GM21381 (cell line): ENCODE data around the gene MYLIP.

ENCODE experiments used
- ATAC-seq: cut with Tn5 transposase; IDR thresholded peaks from one replicate; pipeline ENCODE4 v1.9.1; 2021; ENCODE audit warnings: mild to moderate bottlenecking, moderate library complexity; ENCODE audit not compliant: unreplicated experiment

MYLIP gene

DNA sequence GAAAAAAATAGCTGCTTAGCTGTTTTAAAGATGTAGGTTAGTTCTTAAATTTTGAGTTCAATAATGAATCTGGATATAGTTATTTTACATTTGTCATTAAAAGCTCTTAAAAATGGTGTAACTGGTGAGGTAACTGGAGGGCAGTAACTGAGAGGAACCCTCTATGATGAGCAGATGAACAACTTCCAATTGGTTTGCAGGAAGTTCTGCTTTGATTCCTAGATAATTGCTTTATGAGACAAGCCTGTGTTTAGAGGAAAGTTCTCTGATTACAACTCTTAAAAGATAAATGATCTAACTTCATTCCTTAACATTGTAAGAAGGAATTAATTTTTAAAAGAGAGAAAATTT, 8.5 kb downstream of the MYLIP start:
- no peak for ATAC-seq

DNA sequence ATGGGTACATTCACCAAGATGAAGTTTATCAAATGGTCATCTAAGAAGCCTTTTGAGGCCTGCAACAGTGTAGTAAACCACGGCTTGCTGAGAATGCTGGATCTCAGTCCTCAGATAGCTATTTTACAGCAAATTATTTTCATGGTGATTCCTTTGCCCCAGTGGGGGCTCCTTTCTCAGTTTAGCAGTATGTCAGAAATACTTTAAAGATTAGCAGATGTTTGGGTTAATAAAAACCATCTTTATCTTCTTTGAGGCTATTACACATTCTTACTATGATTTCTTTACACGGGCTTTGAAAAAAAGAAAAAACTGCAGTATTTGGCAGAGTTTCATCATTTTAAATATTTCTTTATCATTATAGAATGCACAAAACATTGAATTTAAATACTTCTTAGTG, 10.7 kb downstream of the MYLIP start:
- no peak for ATAC-seq

DNA sequence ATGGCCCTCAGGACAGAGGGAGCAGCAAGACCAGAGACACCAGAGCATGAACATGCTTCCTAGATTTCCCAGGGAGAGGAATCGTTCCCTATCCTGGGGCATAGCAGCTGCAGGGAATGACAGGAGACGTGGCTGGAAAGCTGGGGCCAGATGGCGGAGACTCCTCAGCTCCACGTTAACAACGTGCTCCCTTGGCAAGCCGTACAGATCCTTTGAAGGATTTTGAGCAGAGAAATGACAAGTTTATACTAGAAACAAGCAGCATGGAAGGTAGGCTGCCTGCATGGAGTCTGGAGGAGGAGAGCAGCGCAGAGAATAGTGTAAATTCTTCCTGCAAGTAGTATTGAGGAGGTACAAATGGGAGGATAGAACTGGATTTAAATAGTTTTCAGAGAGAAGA, 11.7 kb downstream of the MYLIP start:
- ATAC-seq = no peak

DNA sequence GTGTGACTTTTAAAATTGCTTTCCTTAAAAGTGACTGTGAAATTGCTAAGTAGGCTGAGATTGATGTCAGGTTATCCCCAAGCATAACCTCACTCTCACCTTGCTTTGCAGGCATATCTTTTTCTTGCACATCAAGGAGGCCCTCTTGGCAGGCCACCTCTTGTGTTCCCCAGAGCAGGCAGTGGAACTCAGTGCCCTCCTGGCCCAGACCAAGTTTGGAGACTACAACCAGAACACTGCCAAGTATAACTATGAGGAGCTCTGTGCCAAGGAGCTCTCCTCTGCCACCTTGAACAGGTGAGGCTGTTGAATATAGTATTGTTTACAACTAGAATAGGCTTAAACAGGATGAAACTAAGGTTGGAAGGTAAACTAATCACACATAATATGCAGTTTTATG, 12.6 kb downstream of the MYLIP start:
- ATAC-seq = no peak

DNA sequence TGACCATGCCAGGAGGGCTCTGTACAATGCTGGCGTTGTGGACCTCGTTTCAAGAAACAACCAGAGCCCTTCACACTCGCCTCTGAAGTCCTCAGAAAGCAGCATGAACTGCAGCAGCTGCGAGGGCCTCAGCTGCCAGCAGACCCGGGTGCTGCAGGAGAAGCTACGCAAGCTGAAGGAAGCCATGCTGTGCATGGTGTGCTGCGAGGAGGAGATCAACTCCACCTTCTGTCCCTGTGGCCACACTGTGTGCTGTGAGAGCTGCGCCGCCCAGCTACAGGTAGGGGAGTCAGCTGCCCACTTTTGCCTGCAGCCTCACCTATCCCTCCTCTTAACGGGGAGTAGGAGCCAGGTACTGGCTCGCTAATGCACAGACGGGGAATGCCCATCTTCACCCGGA, 16.2 kb downstream of the MYLIP start:
- no peak for ATAC-seq

DNA sequence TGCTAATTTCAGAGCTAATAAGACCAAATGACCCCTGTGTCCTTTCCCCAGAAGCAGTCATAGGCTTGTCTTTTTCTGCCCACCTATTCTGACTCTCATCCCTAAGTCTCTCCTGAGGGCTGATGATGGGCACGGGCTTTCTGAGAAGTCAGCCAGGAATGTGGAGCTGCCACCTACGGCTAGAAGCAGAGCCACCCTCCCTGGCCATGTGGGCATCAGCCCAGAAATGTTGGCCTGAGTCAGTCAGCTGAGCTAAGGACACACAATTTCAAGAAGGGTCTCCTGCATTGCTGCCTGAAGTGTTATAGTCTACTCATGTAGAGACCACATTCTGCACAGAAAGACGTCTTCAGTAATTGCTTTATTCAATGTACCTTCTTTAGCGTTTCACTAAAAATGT, 17.1 kb downstream of the MYLIP start:
- ATAC-seq = no peak

DNA sequence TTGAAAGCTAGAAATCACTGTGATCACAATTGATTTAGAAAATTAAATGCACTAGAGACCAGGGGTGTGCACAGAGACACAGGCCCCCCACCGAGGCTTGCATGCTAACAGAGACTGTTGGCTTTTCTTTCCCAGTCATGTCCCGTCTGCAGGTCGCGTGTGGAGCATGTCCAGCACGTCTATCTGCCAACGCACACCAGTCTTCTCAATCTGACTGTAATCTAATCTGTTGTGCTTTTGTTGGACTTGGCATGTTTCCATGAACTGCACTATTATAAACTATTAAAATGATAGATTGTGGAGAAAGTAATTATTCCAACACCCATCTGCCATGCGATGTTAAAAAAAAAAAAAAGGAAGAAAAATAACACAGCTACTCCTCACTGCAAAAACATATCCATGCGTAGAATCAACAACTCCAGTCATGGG, 17.7 kb downstream of the MYLIP start:
- no peak for ATAC-seq

DNA sequence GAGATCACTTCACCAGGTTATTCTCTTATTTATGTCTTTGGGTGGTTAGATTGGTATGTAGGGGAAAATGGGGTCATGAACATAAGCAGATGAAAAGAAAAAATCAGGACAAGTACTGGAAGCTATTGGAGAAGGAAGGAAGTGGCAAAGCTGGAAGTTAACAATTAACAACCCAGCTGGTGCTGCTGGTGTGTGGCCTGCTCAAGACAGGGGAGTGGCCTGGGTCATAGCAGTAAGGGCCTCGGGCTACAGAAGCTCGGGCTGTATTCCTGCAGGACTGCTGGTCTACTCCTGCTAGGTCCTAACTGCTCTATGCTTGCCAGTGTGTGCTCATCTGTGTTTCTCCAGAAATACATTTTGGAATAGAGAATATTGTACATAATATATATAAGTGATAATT, 19.6 kb downstream of the MYLIP start:
- ATAC-seq = no peak

DNA sequence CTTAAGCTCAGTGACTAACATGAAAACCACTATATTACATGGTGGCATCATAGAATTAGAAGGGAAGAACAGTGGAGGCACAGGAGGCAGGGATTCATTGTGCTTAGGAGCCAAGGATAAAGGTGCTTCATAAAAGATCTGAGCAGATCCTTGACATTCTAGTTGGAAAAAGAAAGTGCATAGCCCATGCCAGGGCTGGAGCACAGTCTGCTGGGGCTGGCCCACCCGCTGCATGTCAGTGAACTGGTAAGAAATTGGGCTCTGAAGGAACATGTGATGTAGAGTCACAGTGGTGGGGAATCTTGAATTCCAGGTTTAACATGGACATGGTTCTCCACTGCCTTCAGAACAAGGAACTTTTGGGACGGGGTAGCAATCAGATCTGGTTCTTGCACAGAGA, 20.4 kb downstream of the MYLIP start:
- no peak for ATAC-seq

DNA sequence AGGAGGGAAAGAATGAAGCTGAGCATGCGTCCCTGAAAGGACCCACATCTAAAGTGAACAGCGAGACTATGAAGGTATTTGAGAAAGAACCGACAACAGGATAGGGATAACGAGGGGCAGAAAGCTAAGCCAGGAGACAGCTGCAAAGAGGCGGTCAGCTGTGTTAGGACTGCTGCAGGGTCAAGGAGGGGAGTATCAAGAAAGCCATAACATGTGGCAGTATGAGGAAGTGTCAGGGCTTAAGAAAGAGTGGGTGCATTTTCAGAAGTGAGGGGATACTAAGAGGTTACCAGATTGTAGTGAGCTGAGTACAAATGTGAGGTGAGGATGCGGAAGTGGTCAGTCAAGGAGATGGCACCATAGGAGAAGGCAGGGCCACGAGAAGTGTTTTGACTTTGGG, 21.2 kb downstream of the MYLIP start:
- ATAC-seq = no peak

DNA sequence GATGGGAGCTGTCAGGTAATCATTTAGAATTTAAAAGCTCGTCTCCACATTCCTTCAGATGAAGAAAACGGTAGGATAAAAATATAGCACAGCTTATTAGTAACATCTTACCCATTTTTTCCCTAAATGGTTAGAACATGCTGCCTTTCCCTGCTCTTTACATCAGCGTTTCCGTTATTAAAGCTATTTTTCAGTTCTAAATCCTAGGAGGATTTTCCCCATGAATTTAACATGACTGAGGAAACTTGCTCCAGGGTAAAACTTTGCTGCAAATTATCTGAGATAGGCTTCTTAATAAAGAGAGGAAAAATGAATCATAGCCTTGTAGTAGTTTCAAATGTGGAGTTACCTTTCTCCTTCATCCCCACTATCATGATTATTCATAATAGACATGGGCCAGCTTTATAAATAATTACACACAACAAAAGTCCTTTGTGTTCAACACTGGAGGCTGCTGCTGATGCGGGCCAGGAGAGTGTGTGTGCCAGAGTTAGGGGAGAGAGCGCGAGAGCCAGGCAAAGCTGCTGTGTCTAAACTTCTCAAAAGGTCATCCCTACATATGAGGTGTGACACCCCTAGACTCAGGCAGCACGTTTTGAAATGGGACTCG, 24.4 kb downstream of the MYLIP start:
- ATAC-seq = no peak

DNA sequence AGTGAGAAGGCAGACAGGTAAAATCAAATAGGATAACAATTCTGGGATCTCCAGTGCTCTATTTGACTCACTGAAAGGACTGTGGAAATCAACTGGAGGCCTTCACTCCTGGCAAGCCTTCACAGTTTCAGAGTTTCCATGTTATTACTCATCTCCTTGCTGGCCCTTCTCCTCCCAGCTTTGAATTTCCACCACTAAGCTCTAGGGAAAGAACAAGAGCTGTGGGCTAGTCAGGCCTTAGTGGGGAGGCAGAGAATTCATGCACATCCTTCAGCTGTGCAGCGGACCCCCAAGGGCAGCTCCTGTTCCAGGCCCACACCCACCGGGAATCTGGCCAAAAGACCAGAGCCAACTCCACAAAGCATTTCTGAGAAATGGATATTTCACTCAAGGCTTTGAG, 26.0 kb downstream of the MYLIP start:
- ATAC-seq = no peak

DNA sequence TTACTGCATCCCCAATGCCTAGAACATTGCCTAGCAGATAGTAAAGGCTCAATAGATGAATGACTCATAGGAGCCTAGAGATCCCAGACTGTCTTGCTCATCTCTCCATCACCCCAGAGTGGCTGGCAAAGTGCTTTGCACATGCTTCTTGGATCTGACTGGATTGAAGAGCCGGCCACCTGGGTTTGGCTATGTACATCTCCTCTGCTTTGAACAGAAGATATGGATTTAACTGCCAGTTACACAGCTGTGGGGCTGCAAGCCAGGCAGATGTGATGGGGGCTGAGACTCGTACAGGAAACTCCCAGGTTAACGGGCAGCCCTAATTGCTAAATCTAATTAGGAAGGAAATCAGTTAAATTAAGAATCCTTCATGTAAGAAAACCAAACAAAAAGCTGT, 28.6 kb downstream of the MYLIP start:
- ATAC-seq = no peak

DNA sequence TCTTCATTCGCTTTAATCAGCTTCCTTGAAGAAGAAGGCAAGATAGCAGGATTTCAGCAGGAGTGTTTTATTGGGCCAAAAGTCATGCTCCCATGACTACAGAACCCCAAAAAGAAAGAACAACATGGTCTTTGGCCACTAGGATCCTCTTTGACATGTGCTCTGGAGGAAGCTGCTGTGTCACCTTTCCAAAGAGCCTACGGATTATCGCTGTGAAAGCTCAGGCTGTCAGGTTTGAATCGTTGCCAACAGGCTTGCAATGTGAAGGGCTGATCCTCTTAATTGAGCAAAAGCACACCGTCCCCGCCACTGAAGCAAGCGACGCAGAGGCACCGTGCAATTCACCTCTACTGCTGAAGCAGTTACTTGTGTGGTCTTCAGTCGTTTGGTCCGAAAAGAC, 29.0 kb downstream of the MYLIP start:
- no peak for ATAC-seq

DNA sequence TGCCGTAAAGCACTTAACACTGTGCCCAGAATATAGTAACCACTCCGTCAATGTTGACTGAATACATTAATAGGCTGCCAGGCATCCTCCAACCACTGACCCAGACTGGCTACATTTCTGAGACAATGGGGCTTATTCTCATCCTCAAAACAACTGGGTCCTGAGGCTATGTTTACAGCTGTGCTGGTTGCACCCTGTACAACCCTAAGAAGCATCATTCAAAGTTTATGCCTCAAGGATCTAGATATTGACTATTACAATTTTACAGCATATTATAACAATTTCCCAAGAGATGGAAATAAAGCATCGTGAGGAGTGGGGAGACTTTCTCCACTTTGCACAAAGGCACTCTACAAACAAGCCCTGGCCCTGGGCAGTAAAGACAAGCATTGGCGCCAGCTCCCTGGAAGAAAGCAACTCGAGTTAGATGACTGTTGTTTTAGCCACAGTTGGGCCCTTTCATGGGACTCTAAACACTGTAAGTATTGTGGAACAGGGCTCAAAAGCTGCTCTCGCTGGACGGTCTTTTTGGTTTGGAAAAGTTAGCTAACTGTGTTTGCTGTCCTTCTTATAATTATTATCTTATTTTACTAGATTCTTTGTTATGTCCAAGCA, 30.2 kb downstream of the MYLIP start:
- ATAC-seq = no peak

DNA sequence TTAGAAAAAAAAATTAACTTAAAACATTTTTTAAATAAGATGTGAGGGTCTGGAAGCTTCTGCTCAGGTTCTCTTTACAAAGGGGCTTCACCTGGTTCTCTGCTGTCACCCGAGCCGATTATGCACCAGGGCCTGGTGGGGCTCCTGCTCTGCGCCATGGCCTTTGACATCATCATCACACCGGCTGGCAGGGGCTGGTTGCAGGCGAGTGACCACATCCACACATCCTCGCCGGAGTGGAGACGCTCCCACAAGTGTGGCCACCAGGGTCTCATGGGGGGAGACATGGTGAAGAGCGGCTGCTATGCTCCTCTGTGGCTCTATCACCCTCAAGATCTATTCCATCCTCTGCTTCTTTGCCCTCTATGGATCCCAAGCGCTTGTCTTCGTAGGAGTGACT, 31.9 kb downstream of the MYLIP start:
- ATAC-seq = no peak

DNA sequence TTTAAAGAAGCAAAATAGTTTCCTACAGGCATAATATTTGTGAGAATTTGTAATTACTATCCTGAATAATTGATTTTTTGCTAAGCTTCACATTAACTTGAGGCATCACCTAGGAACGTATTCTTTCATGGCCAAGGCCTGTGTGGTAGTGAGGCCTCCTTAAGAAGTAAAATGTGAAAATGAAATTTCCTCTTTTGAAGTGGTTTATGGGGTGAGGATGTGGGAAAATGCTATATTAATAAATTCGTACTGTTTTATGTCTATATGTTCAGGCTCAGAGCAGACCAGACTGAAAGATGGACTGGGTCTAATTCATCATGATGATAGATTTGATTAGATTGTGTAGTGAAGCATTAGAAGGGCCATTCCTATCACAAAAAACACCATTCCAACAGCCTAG, 33.1 kb downstream of the MYLIP start:
- no peak for ATAC-seq

DNA sequence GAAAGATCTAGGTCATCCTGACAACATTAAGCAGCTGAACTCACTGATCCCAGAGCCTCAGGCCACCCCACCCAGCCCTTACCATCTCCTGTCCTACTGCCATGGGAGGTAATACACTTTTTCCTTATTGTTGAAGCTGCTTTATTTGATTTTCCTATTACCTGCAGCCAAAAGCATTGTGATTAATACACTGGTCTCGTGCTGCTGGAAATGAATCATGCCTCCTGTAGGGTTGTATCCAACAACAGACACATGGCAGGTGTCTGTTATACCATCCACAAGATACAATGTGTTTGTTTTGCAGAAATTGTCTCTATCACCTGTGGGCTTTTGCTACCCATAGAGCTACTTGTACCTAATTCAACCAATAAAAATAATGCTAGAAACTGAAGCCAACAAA, 34.2 kb downstream of the MYLIP start:
- ATAC-seq = no peak

DNA sequence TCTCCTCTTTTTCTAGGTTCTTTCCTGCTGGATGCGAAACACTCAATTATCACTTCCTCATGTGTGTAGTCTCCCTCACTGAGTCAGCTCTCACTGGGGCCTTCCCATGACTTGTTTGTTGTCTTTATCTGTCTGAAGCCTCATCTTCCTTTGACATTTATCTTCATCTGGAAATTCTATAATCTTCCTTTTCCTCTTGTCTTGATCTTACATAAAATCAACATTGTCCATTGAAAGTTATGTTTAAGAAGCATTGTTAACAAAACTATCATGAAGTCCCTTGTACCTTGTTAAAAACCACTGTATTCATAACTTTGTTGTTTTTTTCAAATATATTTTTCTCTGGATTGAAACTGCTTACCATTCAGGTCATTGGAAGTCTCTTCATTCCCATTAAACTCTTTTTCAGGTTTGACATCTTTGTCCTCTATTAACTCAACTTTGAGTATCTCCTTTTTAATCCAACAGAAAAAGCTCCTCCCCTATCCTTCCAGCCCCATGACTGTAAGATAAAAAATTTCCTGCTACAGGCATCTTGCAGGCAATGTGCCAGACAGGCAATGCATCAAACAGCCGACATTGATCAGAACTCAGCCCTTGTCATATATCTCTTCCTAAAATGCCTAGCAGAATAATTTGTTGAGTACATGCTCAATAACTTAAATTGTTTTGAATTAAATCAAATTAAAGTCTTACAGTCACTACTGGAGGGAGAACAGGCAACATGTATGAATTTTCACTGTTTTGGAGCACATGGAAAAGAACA, 34.8 kb downstream of the MYLIP start:
- no peak for ATAC-seq

DNA sequence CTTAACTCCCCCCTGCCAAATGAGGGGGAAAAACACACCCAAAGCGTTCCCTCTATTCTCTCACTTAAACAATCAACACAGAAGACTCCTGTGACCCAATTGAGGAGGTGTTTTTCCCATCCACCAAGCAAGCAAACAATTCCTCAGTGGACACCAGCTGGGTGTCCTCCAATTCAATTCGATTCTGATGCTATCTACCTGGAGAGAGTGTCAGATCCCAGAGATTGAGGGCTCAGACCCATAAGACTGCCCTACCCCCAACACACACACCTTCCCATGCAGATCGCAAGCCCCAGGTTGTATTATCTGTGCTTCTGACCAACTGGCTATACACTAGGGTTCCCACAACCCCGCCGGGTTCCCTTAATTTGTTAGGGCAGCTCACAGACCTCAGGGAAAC, 36.8 kb downstream of the MYLIP start:
- no peak for ATAC-seq

DNA sequence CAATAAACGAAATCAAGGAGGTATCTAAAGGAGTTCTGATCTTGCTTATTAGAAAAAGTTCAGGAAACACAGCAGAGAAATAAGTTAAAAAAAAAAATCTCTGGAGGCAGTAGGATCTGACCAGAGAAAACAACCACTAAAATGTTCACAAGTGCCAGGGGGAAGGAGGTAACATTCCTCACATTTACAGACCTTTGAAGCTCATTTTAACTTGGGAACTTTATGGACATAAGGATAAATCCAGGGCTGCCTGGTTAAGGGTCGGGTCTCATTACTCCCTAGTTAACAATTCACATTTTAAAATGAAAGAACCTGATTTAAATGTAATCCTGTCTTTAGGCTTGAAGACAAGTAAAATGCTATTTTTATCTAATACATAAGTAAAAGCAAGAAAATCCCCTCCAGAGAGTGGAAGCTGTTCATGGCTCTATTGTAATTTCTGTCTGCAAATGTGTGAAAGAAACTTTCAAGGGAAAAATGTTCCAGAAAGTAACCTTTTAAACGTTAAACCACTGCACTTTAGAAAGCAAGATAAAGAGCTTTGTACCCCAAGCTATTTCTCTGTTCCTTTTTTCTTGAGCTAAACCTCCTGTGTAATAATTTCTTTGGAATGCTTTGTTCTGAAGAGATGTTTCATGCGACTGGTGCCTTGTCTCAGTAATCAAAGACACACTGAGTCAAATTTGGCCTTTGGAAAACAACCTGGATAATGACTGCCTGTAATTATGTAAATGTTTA, 38.2 kb downstream of the MYLIP start:
- ATAC-seq = no peak

DNA sequence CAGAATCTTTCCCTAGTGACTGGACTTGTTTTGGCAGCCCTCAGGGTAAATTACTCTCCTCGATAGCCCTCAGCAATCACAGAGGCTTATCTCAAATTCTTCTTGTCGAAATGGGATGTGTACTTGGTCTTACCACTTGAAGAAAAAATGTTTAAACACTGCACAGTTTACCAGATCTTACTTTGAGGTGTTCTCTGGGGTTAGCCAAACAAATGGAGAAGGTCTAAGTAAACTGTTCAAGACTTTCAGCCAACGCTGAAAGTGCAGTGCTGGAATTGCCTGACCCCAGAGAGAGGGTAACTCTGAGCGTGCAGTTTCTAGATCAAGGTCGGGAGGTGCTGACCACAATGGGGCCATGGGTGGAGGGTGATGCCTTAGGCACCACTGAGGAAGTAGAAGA, 39.2 kb downstream of the MYLIP start:
- no peak for ATAC-seq
